ENCODE data around the gene KIF6. TPM values are rescaled to one million over a fixed set of nuclear protein-coding genes. Genes with fewer than 3 reads are reported as not detected.

KIF6 gene
- total RNA-seq, 2 experiments from 2014 or later = 0.17 to 0.23 TPM

GRCh38 chr6:39403304-39403703 is 321.9 kb downstream of the KIF6 start:
- ChIA-PET CTCF (no interaction called here), POLR2A (no interaction called here)

GRCh38 chr6:39402239-39402751 is 322.9 kb downstream of the KIF6 start:
- ChIA-PET POLR2A (no interaction called here), CTCF (no interaction called here)

GRCh38 chr6:39401376-39401775 is 323.8 kb downstream of the KIF6 start:
- POLR2A ChIA-PET = no interaction called here
- CTCF ChIA-PET = no interaction called here

- POLR2A ChIA-PET = no interaction called here
- CTCF ChIA-PET = no interaction called here
These were observed 325.2 kb downstream of the KIF6 start for GRCh38 chr6:39400026-39400425.

GRCh38 chr6:39396854-39397253 is 328.4 kb downstream of the KIF6 start:
- POLR2A ChIA-PET = no interaction called here
- CTCF ChIA-PET = no interaction called here

- CTCF ChIA-PET = no interaction called here
- POLR2A ChIA-PET = no interaction called here
These were observed 332.1 kb downstream of the KIF6 start for GRCh38 chr6:39393075-39393474.

- ChIA-PET POLR2A (no interaction called here), CTCF (no interaction called here)
These were observed 334.0 kb downstream of the KIF6 start for GRCh38 chr6:39391182-39391581.

- CTCF ChIA-PET = interaction anchor here (0.6 kb wide), 1 partner anchor 8 kb away, joined by 3 read pairs; no protein-coding TSS in a partner anchor
These were observed 335.8 kb downstream of the KIF6 start for GRCh38 chr6:39389484-39389767.

GRCh38 chr6:39388606-39389483 is 336.4 kb downstream of the KIF6 start:
- POLR2A ChIA-PET = no interaction called here
- CTCF ChIA-PET = no interaction called here

More at GRCh38 chr6:39389484-39389767, 335.8 kb downstream of the KIF6 start:
- POLR2A ChIA-PET = no interaction called here

- POLR2A ChIA-PET = no interaction called here
- CTCF ChIA-PET = no interaction called here
These were observed 337.4 kb downstream of the KIF6 start for GRCh38 chr6:39387785-39388184.

GRCh38 chr6:39386487-39386886 is 338.7 kb downstream of the KIF6 start:
- POLR2A ChIA-PET = no interaction called here
- CTCF ChIA-PET = no interaction called here

- ChIA-PET CTCF (interaction anchor here (0.5 kb wide), 1 partner anchor 8 kb away, joined by 3 read pairs; no protein-coding TSS in a partner anchor), POLR2A (no interaction called here)
These were observed 343.6 kb downstream of the KIF6 start for GRCh38 chr6:39381550-39382140.

- ChIA-PET CTCF (no interaction called here), POLR2A (no interaction called here)
These were observed 344.2 kb downstream of the KIF6 start for GRCh38 chr6:39380837-39381549.

GRCh38 chr6:39378960-39379425 is 346.2 kb downstream of the KIF6 start:
- ChIA-PET POLR2A (no interaction called here), CTCF (no interaction called here)

- CTCF ChIA-PET = no interaction called here
These were observed 346.8 kb downstream of the KIF6 start for GRCh38 chr6:39378175-39378959.

GRCh38 chr6:39377539-39377950 is 347.7 kb downstream of the KIF6 start:
- ChIA-PET POLR2A (no interaction called here), CTCF (no interaction called here)

More at GRCh38 chr6:39378175-39378959, 346.8 kb downstream of the KIF6 start:
- POLR2A ChIA-PET = no interaction called here

GRCh38 chr6:39375405-39375804 is 349.8 kb downstream of the KIF6 start:
- CTCF ChIA-PET = interaction anchor here (0.6 kb wide), 1 partner anchor 11 kb away, joined by 3 read pairs; no protein-coding TSS in a partner anchor
- POLR2A ChIA-PET = no interaction called here

- POLR2A ChIA-PET = no interaction called here
- CTCF ChIA-PET = interaction anchor here (1.4 kb wide), 1 partner anchor 8 kb away, joined by 3 read pairs; no protein-coding TSS in a partner anchor
These were observed 354.8 kb downstream of the KIF6 start for GRCh38 chr6:39370390-39370789.

GRCh38 chr6:39369987-39370386 is 355.2 kb downstream of the KIF6 start:
- POLR2A ChIA-PET = no interaction called here
- CTCF ChIA-PET = interaction anchor here (1.4 kb wide), 1 partner anchor 8 kb away, joined by 3 read pairs; no protein-coding TSS in a partner anchor

- POLR2A ChIA-PET = no interaction called here
- CTCF ChIA-PET = no interaction called here
These were observed 357.5 kb downstream of the KIF6 start for GRCh38 chr6:39367700-39368099.

Measured in activated CD8-positive, alpha-beta memory T cell treated with anti-CD3 and anti-CD28 coated beads for 36 hours (primary cell).